SH-SY5Y (cell line): ENCODE results near the gene PVALEF.

ENCODE experiments used
- GATA2 ChIP-seq: IDR thresholded peaks from 2 replicates; pipeline ENCODE4 v1.6.1; 2011; ENCODE audit warnings: mild to moderate bottlenecking, low read depth, low read length
- GATA3 ChIP-seq: IDR thresholded peaks from 2 replicates; pipeline ENCODE4 v1.6.1; 2011; ENCODE audit warnings: low read depth, mild to moderate bottlenecking, low read length, moderate library complexity

GRCh38 chr17:81212365-81212764 lies 47.1 kb downstream of the PVALEF start:
- TF ChIP-seq GATA2 = no peak
- TF ChIP-seq GATA3 = no peak
